CD14-positive monocyte (primary cell): ENCODE measurements around the gene RAC3. TPM values are rescaled to one million over a fixed set of nuclear protein-coding genes. Genes with fewer than 3 reads are reported as not detected.

Source experiments
- DNase-seq, 3 donors: peaks; one replicate each; pipeline ENCODE4 v3.0.0-alpha.2; 2011 to 2022
- H2AFZ ChIP-seq: 2 replicates; pipeline ENCODE4 v1.6.0; 2012; ENCODE audit warnings: mild to moderate bottlenecking, low read depth, low read length, inconsistent platforms; ENCODE audit not compliant: insufficient read depth, poor library complexity, severe bottlenecking
- H3K27ac ChIP-seq, 2 donors: 1 replicate in 1 of 2; 2 replicates in 1 of 2; pipeline ENCODE4 v1.5.1; 2012 to 2013; ENCODE audit warnings: low read length in 2 of 2, control low read depth in 1 of 2, inconsistent platforms in 1 of 2, low read depth in 1 of 2, mild to moderate bottlenecking in 1 of 2
- H3K27me3 ChIP-seq, 2 donors: one replicate each; pipeline versions ENCODE4 v1.6.0 to v1.6.1; 2011 to 2013; ENCODE audit warnings: low read length in 2 of 2; ENCODE audit not compliant: control insufficient read depth in 2 of 2, insufficient read depth in 2 of 2
- H3K36me3 ChIP-seq, 2 donors: replicated peaks in 1 of 2; 1 replicate in 1 of 2; 2 replicates in 1 of 2; pipeline versions ENCODE4 v1.5.1 to v1.6.1; 2012 to 2013; ENCODE audit warnings: low read length in 2 of 2, control low read depth in 1 of 2, inconsistent platforms in 1 of 2, mild to moderate bottlenecking in 1 of 2; ENCODE audit not compliant: insufficient read depth in 2 of 2, control insufficient read depth in 1 of 2
- H3K4me1 ChIP-seq, 2 donors: 1 replicate in 1 of 2; 2 replicates in 1 of 2; pipeline versions ENCODE4 v1.5.1 to v1.6.1; 2012 to 2013; ENCODE audit warnings: low read length in 2 of 2, control low read depth in 1 of 2, inconsistent platforms in 1 of 2, mild to moderate bottlenecking in 1 of 2, moderate library complexity in 1 of 2; ENCODE audit not compliant: insufficient read depth in 2 of 2, control insufficient read depth in 1 of 2
- H3K4me2 ChIP-seq: replicated peaks from 2 replicates; pipeline ENCODE3; 2012; ENCODE audit warnings: low read length, moderate library complexity, mild to moderate bottlenecking; ENCODE audit not compliant: poor library complexity, severe bottlenecking; ENCODE audit errors: extremely low read depth
- H3K4me3 ChIP-seq, 3 experiments: fragments of 200-600 bp in 1 of 3; sonication (generic) in 1 of 3; replicated peaks in 1 of 3; 1 replicate in 2 of 3; 2 replicates in 1 of 3; pipeline ENCODE4 v1.5.1; 2011 to 2013; ENCODE audit warnings: low read length in 3 of 3, mild to moderate bottlenecking in 3 of 3, control low read depth in 2 of 3, low read depth in 2 of 3, inconsistent platforms in 1 of 3, moderate library complexity in 1 of 3
- H3K79me2 ChIP-seq: 2 replicates; pipeline ENCODE4 v1.6.0; 2012; ENCODE audit warnings: mild to moderate bottlenecking, control low read depth, inconsistent platforms, low read length, moderate library complexity; ENCODE audit not compliant: insufficient read depth
- H3K9ac ChIP-seq: 2 replicates; pipeline ENCODE4 v1.6.0; 2017; ENCODE audit warnings: low read length, mild to moderate bottlenecking; ENCODE audit not compliant: insufficient read depth, poor library complexity, severe bottlenecking
- H3K9me3 ChIP-seq, 2 donors: replicated peaks in 1 of 2; 1 replicate in 1 of 2; 2 replicates in 1 of 2; pipeline versions ENCODE4 v1.5.1 to v1.6.1; 2012 to 2013; ENCODE audit warnings: low read length in 2 of 2, control low read depth in 1 of 2; ENCODE audit not compliant: control insufficient read depth in 1 of 2, insufficient read depth in 1 of 2
- H4K20me1 ChIP-seq: 2 replicates; pipeline ENCODE4 v1.6.0; 2012; ENCODE audit warnings: mild to moderate bottlenecking, low read length, control low read depth, moderate library complexity; ENCODE audit not compliant: insufficient read depth
- H3K27ac Mint-ChIP-seq, 7 donors: one replicate each; pipeline ENCODE4 v1.8.0; 2020; ENCODE audit warnings: mild to moderate bottlenecking in 7 of 7, mixed read lengths in 7 of 7, moderate library complexity in 6 of 7, inconsistent platforms in 2 of 7
- H3K27me3 Mint-ChIP-seq, 3 donors: one replicate each; pipeline ENCODE4 v1.8.0; 2021 to 2022; ENCODE audit warnings: low read depth in 3 of 3, mild to moderate bottlenecking in 3 of 3, mixed read lengths in 3 of 3, moderate library complexity in 3 of 3, inconsistent platforms in 1 of 3
- H3K36me3 Mint-ChIP-seq, 2 donors: one replicate each; pipeline ENCODE4 v1.8.0; 2020; ENCODE audit warnings: mixed read lengths in 2 of 2, inconsistent platforms in 1 of 2, mild to moderate bottlenecking in 1 of 2
- H3K4me1 Mint-ChIP-seq: one replicate; pipeline ENCODE4 v1.8.0; 2020; ENCODE audit warnings: mild to moderate bottlenecking, mixed read lengths
- H3K4me3 Mint-ChIP-seq, 2 donors: one replicate each; pipeline ENCODE4 v1.8.0; 2020; ENCODE audit warnings: mild to moderate bottlenecking in 2 of 2, mixed read lengths in 2 of 2, moderate library complexity in 1 of 2
- H3K9me3 Mint-ChIP-seq, 7 donors: one replicate each; pipeline ENCODE4 v1.8.0; 2020 to 2022; ENCODE audit warnings: mixed read lengths in 7 of 7, mild to moderate bottlenecking in 6 of 7, moderate library complexity in 6 of 7, inconsistent platforms in 2 of 7
- WGBS: methylation state at CpG from one replicate; pipeline ENCODE4 v1.1.5; 2013; ENCODE audit warnings: missing lambda C conversion rate; ENCODE audit not compliant: insufficient coverage; 5-methylcytosine and 5-hydroxymethylcytosine counted together
- intact Hi-C, 2 donors: fragments of 100-400 bp; cut with micrococcal nuclease; formaldehyde crosslinking; loops; one replicate each; pipeline versions ENCODE4 v1.15.0 to v1.15.1; 2023
- polyA plus RNA-seq, 3 donors: library from polyadenylated mRNA; depleted of rRNA in 1 of 3; unstranded in 2 of 3; stranded (reverse) in 1 of 3; fragments of 300-500 nt in 2 of 3; fragments of >200 nt in 1 of 3; fragmentation: Illumina TruSeq in 2 of 3; gene quantifications; 1 replicate in 2 of 3; 2 replicates in 1 of 3; pipeline ENCODE4 v1.2.3, GENCODE V29; 2012 to 2021
- TF ChIP-seq, protein P1 (sequence below): fragments of 200-600 bp; IDR thresholded peaks from one replicate; pipeline ENCODE4 v1.8.0; 2022; ENCODE audit warnings: antibody characterized with exemption, mild to moderate bottlenecking

Gene RAC3
- polyA plus RNA-seq, 3 donors: 1.8 TPM; not detected in 2

DNA sequence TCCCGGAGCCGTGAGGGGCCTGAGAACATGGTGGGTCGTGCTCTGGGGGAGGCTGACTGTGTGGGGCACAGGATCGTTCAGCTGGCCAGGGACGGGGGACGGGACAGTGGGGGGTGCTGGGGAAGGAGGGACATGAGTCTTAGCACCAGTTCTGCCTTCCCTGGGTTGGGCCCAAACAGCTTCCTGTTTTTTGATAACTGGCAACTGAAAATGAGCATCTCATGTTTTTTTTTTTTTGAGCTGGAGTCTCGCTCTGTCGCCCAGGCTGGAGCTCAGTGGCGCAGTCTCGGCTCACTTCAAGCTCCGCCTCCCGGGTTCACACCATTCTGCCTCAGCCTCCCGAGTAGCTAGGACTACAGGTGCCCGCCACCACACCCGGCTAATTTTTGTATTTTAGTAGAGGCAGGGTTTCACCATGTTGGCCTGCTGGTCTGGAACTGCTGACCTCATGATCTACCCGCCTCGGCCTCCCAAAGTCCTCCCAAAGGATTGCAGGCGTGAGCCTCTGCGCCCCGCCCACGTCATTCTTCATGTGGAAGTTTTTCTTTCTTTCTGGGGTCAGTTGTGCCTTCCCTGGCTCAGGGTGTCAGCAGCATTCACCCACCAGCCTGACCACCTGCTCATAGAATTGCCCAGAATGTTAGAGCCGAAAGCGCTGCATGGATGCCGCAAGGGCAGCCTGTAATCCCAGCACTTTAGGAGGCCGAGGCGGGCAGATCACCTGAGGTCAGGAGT lies 47.7 kb upstream of the RAC3 start:
- H3K4me2 ChIP-seq: no peak overlapping the region
- peaks cover 8 to 10% of the 10 kb centered on the region in 2 donors for H3K4me1 ChIP-seq
- TF ChIP-seq, protein P1, sequence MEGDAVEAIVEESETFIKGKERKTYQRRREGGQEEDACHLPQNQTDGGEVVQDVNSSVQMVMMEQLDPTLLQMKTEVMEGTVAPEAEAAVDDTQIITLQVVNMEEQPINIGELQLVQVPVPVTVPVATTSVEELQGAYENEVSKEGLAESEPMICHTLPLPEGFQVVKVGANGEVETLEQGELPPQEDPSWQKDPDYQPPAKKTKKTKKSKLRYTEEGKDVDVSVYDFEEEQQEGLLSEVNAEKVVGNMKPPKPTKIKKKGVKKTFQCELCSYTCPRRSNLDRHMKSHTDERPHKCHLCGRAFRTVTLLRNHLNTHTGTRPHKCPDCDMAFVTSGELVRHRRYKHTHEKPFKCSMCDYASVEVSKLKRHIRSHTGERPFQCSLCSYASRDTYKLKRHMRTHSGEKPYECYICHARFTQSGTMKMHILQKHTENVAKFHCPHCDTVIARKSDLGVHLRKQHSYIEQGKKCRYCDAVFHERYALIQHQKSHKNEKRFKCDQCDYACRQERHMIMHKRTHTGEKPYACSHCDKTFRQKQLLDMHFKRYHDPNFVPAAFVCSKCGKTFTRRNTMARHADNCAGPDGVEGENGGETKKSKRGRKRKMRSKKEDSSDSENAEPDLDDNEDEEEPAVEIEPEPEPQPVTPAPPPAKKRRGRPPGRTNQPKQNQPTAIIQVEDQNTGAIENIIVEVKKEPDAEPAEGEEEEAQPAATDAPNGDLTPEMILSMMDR: no peak
- peaks cover 37 to 45% of the 10 kb centered on the region in 2 donors for H3K36me3 ChIP-seq
- peaks cover 3% of the 10 kb centered on the region for H4K20me1 ChIP-seq
- H3K36me3 Mint-ChIP-seq: peaks cover 49 to 82% of the 10 kb centered on the region in 2 donors
- peak overlapping the region; percentile 24 for H2AFZ ChIP-seq
- H3K27me3 ChIP-seq: no peaks in the 10 kb centered on the region
- H3K9ac ChIP-seq: no peak overlapping the region
- intact Hi-C loops: no loop called here
- H3K4me3 ChIP-seq: no peak overlapping the region
- no peaks in the 10 kb centered on the region for H3K9me3 Mint-ChIP-seq
- peak overlapping the region in 1 of 2 donors; percentile 36 for H3K27ac ChIP-seq
- H3K4me1 Mint-ChIP-seq: peaks cover 19% of the 10 kb centered on the region
- H3K27ac Mint-ChIP-seq: peak overlapping the region in 3 of 7 donors; percentile 12 to 61 (median 26)
- H3K27me3 Mint-ChIP-seq: peaks cover 0 to 2% (median 1%) of the 10 kb centered on the region in 3 donors
- H3K79me2 ChIP-seq: peaks cover 6% of the 10 kb centered on the region
- DNase-seq: peak; percentile 25 to 39 (median 36)
- H3K4me3 Mint-ChIP-seq: no peak overlapping the region
- 67% methylated on average over 18 of the region's 26 CpGs for WGBS
- no peaks in the 10 kb centered on the region for H3K9me3 ChIP-seq

DNA sequence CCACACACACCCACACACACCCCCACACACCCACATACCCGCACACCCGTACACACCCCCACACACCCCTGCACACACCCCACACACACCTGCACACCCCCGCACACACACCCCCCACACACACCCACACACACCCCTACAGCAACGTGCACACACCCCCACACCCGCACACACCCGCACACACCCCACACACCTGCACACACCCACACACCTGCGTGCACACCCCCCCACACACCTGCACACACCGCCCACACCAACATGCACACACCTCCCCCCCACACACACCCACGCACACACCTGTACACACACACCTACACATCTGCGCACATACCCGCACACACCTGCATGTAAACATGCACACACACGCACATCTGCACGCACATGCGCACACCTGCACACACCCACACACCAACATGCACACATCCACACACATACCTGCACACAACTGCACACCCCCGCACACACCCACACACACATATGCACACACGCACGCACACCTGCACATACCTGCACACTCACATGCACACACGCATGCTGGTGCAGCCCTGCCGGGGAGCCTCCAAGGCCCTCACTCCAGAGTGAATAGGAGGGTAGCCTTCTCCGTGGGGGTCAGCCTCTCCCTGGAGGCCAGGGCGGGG lies 46.6 kb upstream of the RAC3 start:
- Histone ChIP-seq H3K4me3 (no peak overlapping the region), H3K79me2 (no peaks in the 10 kb centered on the region), H3K4me1 (peaks cover 8 to 10% of the 10 kb centered on the region in 2 donors), H3K9me3 (no peaks in the 10 kb centered on the region), H3K27ac (no peak overlapping the region), H3K36me3 (peaks cover 39 to 44% of the 10 kb centered on the region in 2 donors), H3K9ac (no peak overlapping the region), H3K4me2 (no peak overlapping the region), H4K20me1 (peaks cover 10% of the 10 kb centered on the region), H2AFZ (no peak overlapping the region), H3K27me3 (no peaks in the 10 kb centered on the region)
- Mint-ChIP-seq H3K27me3 (peaks cover 0 to 1% (median 0%) of the 10 kb centered on the region in 3 donors), H3K4me1 (peaks cover 13% of the 10 kb centered on the region), H3K27ac (peak overlapping the region in 1 of 7 donors; percentile 64), H3K4me3 (no peak overlapping the region), H3K9me3 (no peaks in the 10 kb centered on the region), H3K36me3 (peaks cover 48 to 79% of the 10 kb centered on the region in 2 donors)
- intact Hi-C loops: no loop called here
- no peak for DNase-seq
- 98% methylated on average over 11 of the region's 21 CpGs for WGBS
- TF ChIP-seq, protein P1: no peak
